CD4-positive, alpha-beta T cell treated with Interleukin-4 for 4 hours (primary cell): ENCODE data around the gene TSBP1.
A peak's percentile ranks its signal among the peaks of the same experiment; 100 is the strongest.
"Not testable (repeated sequence)": the region's sequence is repeated elsewhere in the genome, so short reads cannot be mapped to it uniquely, and the experiment has no call there.

Experiments
- DNase-seq: peaks from one replicate; pipeline ENCODE4 v3.0.0-alpha.2; 2020

Gene TSBP1

DNA sequence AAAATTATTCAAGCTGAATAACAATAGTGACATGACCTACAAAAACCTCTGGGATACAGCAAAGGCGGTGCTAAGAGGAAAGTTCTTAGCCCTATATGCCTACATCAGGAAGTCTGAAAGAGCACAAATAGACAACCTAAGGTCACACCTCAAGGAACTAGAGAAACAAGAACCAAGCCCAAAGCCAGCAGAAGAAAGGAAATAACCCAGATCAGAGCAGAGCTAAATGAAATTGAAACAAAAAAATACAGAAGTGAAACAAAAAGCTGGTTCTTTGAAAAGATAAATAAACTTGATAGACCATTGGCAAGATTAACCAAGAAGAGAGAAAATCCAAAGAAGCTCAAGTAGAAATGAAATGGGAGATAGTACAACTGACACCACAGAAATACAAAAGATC lies 100.3 kb downstream of the TSBP1 start:
- DNase-seq: peak; percentile 20

DNA sequence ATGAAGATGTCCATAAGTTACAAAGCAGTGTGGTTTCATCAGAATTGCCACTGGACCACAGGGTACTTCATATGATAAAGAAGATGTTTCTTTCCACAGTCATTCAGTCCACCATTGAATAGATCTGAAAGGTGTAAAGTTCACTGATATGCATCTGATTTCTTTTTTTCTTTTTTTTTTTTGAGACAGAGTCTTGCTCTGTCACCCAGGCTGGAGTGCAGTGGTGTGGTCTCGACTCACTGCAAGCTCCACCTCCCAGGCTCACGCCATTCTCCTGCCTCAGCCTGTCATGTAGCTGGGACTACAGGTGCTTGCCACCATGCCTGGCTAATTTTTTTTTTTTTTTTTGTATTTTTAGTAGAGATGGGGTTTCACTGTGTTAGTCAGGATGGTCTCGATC lies 103.2 kb downstream of the TSBP1 start:
- DNase-seq: not testable (repeated sequence)

DNA sequence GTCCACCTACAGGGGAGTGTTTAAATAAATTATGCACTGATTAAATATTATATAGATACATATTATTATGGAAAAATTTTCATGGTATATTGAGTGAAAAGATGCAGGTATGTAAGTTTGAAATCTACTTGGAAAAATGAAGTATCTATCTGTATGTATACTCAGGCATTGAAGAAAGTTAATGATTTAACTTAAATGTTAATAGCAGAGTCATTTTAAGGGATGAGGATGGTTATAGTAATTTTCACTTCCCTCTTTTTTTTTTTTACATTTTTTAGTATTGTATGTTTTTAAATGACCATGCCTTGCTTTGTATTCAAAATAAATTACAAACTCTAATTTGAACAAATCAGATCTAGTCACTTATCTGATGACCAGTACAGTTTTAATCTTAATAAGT lies 104.7 kb downstream of the TSBP1 start:
- no peak for DNase-seq

DNA sequence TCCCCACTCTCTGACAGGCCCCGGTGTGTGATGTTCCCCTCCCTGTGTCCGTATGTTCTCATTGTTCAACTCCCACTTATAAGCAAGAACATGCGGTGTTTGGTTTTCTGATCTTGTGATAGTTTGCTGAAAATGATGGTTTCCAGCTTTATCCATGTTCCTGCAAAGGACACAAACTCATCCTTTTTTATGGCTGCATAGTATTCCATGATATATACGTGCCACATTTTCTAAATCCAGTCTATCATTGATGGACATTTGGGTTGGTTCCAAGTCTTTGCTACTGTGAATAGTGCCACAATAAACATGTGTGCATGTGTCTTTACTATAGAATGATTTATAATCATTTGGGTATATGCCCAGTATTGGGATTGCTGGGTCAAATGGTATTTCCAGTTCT lies 114.4 kb downstream of the TSBP1 start:
- DNase-seq: not testable (repeated sequence)

- peak; percentile 64 for DNase-seq
Observed at GRCh38 chr6:32255199-32256153, 116.2 kb downstream of the TSBP1 start.

- DNase-seq: no peak
Observed at GRCh38 chr6:32254761-32255198, 116.9 kb downstream of the TSBP1 start.

DNA sequence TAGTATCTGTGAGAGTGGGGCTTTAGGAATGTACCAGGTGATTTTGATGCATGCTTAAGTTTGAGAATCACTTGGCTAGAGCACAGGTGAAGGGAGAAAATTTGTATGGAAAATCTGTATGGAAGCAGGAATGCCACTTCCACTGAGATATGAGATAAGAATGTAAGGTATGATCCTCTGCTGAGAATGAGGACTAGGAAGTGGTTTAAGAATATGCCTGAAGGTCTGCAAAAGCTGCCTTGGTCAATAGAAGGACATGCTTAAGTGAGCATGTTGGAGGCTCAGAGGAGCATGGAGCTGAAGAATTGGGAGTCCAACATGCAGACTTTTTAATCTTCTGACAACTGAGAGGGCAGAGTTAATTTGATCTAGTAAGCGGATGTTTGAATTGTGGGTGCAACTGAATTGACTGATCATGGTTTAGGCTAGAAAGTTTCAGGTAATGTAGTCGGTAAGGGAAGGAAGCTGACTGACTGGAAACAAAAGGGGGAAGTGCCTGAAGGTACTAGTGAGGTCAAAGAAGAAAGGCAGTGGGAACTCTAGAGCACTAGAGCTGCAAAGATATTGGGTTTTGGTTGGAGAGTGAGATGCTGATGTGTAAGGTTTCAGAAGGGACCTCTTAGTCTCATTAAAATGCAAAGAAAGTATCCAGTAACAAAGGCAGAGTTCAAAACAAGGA lies 119.2 kb downstream of the TSBP1 start:
- DNase-seq: no peak

- no peak for DNase-seq
Observed at GRCh38 chr6:32249262-32249661, 122.4 kb downstream of the TSBP1 start.

DNA sequence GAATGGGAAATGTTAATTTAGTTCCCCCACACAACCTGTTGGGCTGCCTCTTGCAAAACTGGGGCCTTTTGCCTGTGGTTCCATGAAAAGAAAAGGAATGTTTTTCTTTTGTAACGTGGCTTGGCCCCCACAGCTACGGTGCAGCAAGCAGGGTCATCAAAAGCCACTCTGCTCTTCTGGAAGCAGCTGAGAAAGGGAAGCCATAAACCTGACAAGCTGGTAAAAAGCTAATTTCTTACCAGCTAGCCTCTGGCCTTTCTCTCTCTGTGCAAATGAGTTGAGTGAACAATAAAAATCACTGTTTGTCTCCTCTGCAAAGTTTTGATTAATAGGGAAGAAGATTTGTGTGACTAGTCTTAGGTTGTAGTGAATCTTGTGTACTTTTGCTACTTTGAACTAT lies 124.3 kb downstream of the TSBP1 start:
- no peak for DNase-seq

GRCh38 chr6:32244946-32245398 lies 126.7 kb downstream of the TSBP1 start:
- DNase-seq: peak; percentile 67

GRCh38 chr6:32244270-32244669 lies 127.4 kb downstream of the TSBP1 start:
- no peak for DNase-seq
